Chondrocyte (in vitro differentiated cells): ENCODE results near the gene CLDN4. TPM values are rescaled to one million over a fixed set of nuclear protein-coding genes. Genes with fewer than 3 reads are reported as not detected.

Experiments used
- total RNA-seq: library from RNA; stranded (reverse); gene quantifications from 3 replicates; pipeline ENCODE4 v1.2.1, GENCODE V29; 2021

The CLDN4 gene
- total RNA-seq, 1 donor from 2014 or later = 0.35 TPM

Other genes starting within 250 kb of the CLDN4 start
- gene MLXIPL, start 206.5 kb upstream of the CLDN4 start, total RNA-seq = not detected in 3 replicates
- 4.9 to 6.6 TPM (median 6.2 TPM) in 3 replicates for gene VPS37D, start 163.2 kb upstream of the CLDN4 start, total RNA-seq
- gene DNAJC30, start 147.5 kb upstream of the CLDN4 start, total RNA-seq = 9.5 to 15.2 TPM (median 10.2 TPM) in 3 replicates
- 39.2 to 43.4 TPM (median 42.6 TPM) in 3 replicates for gene BUD23, start 147.4 kb upstream of the CLDN4 start, total RNA-seq
- 19.1 to 33.5 TPM (median 20.9 TPM) in 3 replicates for gene STX1A, start 111.3 kb upstream of the CLDN4 start, total RNA-seq
- 11.2 to 15.3 TPM (median 15.0 TPM) in 3 replicates for gene ABHD11, start 92.2 kb upstream of the CLDN4 start, total RNA-seq
- 0.32 TPM in 1 of 3 replicates, not detected in the others for gene CLDN3, start 60.7 kb upstream of the CLDN4 start, total RNA-seq
- gene METTL27, start 11.5 kb downstream of the CLDN4 start, total RNA-seq = 0.51 to 1.7 TPM (median 0.99 TPM) in 3 replicates
- 0.25 TPM in 1 of 3 replicates, not detected in the others for gene TMEM270, start 30.2 kb downstream of the CLDN4 start, total RNA-seq
- gene ELN, start 197.2 kb downstream of the CLDN4 start, total RNA-seq = 8,224 to 15,554 TPM (median 15,093 TPM) in 3 replicates